Activated CD4-positive, alpha-beta T cell treated with anti-CD3 and anti-CD28 coated beads, Interleukin-2, amount 50 U/mL, for 4 hours (primary cell): ENCODE measurements around the gene ROR1.

Experiments used
- DNase-seq, 2 experiments: peaks; one replicate each; pipeline ENCODE4 v3.0.0-alpha.2; 2020

The ROR1 gene

DNA sequence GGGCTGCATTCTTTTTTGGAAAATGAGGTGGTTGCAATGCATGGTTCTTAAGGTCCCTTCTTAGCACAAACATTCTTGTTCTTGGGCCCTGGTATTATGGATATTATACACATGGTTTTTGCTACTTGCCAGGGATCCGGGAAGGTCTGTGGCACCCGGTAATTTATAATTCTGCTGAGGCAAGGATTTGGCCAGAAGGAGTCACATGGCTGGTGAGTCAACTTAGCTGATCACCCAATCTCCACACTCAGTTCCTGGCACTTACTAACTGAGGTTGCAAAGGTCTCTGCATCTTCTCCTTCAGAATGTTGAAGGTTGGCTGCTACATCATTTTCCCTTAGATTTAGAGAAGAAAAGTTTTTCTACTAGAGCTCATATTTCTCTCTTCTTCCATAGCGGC is 112.5 kb downstream of the ROR1 start:
- no peak for DNase-seq

GRCh38 chr1:63887809-63888208 is 114.0 kb downstream of the ROR1 start:
- DNase-seq = no peak

DNA sequence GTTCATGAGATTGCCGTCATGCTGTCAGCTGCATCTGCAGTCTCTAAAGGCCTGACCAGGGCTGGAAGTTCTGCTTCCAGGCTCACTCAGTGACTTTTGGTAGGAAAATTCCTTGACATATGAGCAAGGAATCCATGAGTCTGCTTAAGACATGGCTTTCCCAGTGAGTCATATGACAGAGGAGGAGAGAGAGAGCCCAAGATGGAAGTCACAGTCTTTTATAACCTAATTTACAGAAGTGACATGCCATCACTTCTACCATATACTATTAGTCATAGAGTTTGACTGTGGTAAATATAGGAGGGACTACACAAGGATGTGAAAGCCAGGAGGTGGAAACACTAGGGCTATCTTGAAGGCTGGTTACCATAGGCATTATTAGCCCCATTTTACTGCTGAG is 115.2 kb downstream of the ROR1 start:
- DNase-seq = no peak

DNA sequence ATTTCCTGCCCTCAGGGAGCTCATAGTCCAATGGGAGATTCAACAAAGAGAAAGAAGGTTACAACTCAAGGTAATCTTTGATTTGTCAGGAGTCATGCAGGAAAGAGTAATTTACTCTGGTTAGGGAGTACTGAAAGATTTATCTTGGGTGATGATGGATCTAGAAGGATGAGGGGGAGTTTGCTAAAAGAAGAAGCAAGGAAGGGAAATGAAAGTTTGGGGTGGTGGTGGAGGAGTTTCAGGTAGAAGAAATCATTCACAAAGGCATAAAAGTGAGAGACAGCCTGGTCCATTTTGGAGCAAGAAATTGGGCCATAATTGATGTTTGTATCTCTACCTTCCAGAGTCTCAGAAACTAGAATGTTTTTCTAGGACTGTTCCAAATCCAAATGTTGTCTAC is 116.7 kb downstream of the ROR1 start:
- DNase-seq = no peak

DNA sequence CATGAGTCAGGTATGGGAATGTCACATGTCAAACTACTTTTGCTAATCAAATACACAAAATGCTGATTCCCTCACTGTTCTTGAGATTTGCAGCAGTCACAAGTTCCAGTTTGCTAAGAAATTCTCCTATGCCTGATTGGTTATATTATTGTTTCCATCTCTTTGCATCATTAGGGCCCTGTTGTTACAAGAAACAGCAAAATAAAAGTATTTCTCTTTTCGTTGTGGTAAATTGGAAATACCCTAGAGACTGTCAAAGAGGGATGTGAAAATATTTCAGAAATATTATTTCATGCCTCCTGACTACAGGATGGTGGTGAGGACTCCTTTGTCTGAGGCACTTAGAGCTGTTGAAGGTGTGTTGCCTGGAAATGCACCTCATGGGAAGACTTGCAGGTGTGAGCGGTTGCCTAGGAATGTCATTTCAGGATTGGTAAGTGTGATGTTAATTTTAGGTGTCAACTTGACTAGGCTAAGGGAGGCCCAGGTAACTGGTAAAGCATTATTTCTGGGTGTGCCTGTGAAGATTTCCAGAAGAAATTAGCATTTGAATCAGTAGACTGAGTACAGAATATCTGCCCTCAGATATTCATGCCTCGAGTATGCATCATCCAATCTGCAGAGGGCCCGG is 117.4 kb downstream of the ROR1 start:
- DNase-seq = no peak

GRCh38 chr1:63892632-63893395 is 119.0 kb downstream of the ROR1 start:
- no peak for DNase-seq

GRCh38 chr1:63893976-63894375 is 120.2 kb downstream of the ROR1 start:
- no peak for DNase-seq

GRCh38 chr1:63894627-63895265 is 120.9 kb downstream of the ROR1 start:
- no peak for DNase-seq

GRCh38 chr1:63896755-63897154 is 122.9 kb downstream of the ROR1 start:
- DNase-seq = no peak

GRCh38 chr1:63898428-63899196 is 124.8 kb downstream of the ROR1 start:
- DNase-seq = no peak

GRCh38 chr1:63901094-63901493 is 127.3 kb downstream of the ROR1 start:
- no peak for DNase-seq

DNA sequence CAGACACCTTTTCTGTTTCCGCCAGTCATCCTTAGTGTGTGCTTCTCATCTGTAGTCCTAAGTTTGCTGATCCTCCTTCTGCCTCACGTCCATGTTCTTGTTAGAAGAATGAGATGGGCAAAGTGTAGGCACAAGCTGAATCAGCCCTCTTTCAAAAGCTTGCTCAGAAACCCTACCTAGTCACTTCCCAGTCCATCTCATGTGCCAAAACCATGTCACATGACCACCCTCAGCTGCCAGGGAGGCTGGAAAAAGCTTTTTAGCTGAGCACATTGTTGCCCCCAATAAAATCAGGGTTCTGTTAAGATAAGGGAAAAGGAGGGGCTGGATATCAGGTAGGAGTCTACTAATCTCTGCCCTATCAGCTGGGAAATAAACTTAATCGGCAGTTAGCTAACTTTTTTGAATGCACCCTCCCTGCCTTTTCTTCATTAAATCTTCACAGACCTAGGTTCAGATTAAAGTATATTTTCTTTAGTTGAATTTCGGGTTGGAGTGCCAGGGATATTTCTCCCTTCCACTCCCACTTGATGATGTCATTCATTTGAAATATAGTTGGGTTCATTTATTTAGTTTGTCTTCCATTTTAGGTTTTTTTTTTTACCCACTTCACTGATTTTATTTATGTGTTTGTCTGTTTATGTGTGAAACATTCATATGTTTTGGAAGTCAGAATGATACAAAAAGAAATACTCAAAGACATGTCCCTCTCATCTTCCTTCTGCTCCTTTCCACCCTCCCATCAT is 129.2 kb downstream of the ROR1 start:
- no peak for DNase-seq

- DNase-seq = no peak
Observed at GRCh38 chr1:63903947-63904610, 130.3 kb downstream of the ROR1 start.

GRCh38 chr1:63904826-63905225 is 131.0 kb downstream of the ROR1 start:
- DNase-seq = no peak

DNA sequence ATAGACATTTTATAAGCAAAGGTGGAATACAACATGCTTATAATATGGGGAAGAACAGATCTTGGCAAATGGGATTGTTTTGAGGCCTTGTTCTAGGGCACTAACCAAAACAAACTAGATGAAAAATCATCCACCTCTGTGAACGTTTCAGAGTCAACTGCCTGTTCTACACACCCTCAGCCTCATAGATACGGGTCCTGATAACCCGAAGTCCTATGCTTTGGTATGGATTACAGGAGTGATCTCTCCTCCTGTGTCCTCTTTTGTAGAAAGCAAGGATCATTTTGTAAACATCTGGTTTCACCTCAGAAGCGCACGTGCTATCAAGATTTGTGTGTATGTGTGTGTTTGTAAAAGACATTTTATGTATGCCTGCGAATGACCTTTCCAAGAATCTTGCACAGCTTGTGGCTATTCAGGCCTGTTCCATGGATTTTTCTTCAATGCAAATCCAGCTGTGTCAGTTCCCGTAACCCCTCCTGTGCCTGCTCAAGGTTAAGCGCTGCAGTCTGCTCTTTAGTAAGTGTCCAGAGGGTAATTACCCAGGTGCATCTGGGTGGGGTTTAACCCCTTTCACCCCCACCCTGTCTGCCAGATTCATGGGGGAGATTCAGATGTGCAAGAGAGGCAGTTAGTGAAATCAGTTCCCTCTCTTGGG is 132.4 kb downstream of the ROR1 start:
- no peak for DNase-seq

DNA sequence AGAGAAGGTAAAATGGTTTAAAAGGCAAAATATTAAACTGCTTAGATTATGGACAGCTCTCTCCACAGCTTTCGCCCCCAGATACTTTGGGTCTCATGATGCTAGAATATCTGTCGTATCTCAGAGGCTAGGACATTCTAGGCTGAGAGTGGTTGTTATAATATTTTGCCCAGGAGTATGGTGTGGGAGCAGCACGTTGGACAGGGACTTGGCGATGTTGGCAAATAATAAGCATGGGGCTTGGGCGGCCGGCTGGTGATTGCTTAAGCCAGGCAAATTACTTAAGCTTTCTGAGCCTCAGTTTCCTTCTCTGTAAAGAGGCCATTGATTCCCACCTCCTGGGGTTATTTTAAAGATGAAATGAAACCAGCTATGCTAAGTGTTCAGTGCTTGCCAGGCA is 133.2 kb downstream of the ROR1 start:
- DNase-seq = no peak

DNA sequence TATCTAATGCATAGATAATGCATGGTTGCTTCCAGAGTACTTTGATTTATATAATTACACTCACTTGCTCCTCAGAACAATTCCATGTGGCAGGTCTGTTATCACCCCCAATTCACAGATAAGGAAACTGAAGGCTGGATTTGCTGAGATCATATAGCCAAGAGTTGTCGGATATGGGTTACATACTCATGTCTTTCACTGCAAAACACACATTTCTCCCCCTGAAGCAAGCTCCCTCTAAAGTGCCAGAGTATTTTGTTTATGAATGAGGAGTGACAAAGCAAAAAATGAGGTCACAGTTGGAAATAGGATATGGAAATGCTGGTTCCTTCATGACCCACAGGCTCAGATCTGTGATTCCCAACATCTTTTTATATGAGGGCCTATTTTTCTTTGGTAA is 134.2 kb downstream of the ROR1 start:
- no peak for DNase-seq

DNA sequence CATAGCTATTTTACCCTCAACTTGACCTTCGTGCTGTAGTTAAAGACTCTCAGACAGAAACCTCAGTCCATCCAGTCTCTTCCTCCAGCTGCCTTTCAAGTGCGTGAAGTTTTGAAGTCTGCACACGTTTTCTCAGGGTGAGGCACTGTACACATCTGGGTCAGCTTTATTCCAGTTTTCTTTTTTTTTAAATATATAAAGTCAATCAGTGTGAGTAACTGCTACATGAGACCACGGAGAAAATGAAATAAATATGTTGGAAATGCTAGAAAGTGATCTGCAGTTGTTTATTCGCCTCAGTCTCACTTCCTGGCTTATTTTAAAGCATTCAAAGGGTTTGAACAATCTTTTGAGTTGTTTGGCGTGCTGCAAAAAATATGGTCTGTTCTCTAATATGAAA is 135.7 kb downstream of the ROR1 start:
- DNase-seq = no peak

- DNase-seq = no peak
Observed at GRCh38 chr1:63911049-63911448, 137.2 kb downstream of the ROR1 start.

DNA sequence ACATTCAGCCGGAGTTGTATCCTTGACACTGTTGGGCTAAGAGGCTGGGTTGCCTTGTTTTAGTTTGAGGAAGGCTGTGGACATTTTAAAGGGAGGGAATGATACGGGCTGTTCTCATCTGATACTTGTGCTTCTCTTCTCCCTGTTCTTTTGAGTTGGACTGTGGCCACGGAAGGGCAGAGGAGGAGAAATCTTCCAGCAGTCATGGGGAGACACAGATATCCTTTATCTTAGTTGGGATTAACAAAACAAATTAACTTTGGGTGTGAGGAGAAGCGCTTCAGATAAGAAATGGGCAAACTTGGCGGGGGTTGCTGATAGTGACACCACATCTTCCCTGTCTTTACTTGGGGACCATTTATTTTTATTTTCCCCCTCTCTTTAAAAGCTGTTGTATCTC is 138.8 kb downstream of the ROR1 start:
- DNase-seq = no peak

- DNase-seq = no peak
Observed at GRCh38 chr1:63913533-63913932, 139.7 kb downstream of the ROR1 start.

DNA sequence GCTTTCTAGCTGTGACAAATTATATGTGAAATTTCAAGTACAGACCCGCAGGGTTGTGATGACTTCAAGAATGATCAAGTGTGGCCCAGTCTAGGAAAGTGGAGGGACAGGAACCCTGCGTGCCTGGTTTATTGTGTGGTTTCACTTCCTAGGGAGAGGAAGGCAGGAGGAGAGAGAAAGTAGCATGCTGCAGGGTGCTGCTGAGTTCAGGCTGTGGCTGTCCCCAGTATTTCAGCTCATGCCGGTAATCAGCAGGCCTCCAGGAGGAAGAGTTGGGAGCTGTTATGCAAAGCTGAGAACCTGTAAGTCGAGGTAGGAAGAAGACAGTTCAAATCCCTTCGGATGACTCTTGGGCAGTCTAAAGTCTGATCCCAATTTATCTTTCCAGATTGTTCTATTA is 140.4 kb downstream of the ROR1 start:
- DNase-seq = no peak
